H1 (cell line): ENCODE measurements around the gene VEGFD. TPM values are rescaled to one million over a fixed set of nuclear protein-coding genes. Genes with fewer than 3 reads are reported as not detected.

Source experiments
- SUZ12 ChIP-seq: fragments of 200-600 bp; sonication (generic); IDR thresholded peaks from 2 replicates; pipeline ENCODE4 v1.6.1; 2012; ENCODE audit warnings: mild to moderate bottlenecking, inconsistent platforms, low read length, moderate library complexity, mixed read lengths
- polyA plus RNA-seq, 7 experiments: library from polyadenylated mRNA; depleted of rRNA in 3 of 7; stranded (reverse) in 5 of 7; unstranded in 2 of 7; fragments of >200 nt in 5 of 7; fragments of 200-250 nt in 2 of 7; gene quantifications; 1 replicate in 5 of 7; 2 replicates in 1 of 7; 4 replicates in 1 of 7; pipeline versions ENCODE4 v1.2.1 to v1.2.3, GENCODE V29; 2011 to 2013; ENCODE audit warnings: missing spikeins in 2 of 7, mixed read lengths in 2 of 7
- total RNA-seq: library from RNA; stranded (reverse); fragmentation: NEBNext Ultra II Directional; extraction: Animal tissue kit (Norgen Biotek cat#: 25700); gene quantifications from 2 replicates; pipeline ENCODE4 v1.2.1, GENCODE V29; 2021
- TF ChIP-seq, protein P1 (sequence below): fragments of 300-600 bp; sonication (generic); IDR thresholded peaks from 2 replicates; pipeline ENCODE4 v1.7.1; 2012; ENCODE audit warnings: low read length, moderate library complexity, mild to moderate bottlenecking, inconsistent platforms; ENCODE audit not compliant: insufficient replicate concordance

Gene VEGFD
- total and polyA plus RNA-seq, 2 of the 8 experiments (the other 6 are each of a cell fraction or from before 2014, with no cell fraction given): 0.06 TPM; not detected in 1

DNA sequence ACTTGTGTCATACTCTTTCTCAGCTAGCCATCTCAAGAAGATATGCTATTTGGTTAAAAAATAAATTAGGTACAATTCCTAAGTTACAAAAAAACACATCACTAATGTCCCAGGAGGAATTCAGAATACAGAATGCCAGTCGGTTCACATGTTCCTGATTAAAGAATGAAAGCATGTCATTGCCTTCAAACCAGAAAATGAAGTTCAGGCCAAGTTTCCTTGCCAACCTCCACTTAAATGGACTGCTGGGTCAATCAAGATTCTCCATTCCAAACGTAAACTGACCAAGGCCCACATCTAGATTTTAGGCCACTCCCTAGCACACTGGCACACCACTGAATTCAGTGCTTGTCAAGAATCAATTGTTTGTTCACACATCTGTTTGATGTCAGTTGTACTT lies 55.4 kb downstream of the VEGFD start (continued):
- TF ChIP-seq, protein P1, sequence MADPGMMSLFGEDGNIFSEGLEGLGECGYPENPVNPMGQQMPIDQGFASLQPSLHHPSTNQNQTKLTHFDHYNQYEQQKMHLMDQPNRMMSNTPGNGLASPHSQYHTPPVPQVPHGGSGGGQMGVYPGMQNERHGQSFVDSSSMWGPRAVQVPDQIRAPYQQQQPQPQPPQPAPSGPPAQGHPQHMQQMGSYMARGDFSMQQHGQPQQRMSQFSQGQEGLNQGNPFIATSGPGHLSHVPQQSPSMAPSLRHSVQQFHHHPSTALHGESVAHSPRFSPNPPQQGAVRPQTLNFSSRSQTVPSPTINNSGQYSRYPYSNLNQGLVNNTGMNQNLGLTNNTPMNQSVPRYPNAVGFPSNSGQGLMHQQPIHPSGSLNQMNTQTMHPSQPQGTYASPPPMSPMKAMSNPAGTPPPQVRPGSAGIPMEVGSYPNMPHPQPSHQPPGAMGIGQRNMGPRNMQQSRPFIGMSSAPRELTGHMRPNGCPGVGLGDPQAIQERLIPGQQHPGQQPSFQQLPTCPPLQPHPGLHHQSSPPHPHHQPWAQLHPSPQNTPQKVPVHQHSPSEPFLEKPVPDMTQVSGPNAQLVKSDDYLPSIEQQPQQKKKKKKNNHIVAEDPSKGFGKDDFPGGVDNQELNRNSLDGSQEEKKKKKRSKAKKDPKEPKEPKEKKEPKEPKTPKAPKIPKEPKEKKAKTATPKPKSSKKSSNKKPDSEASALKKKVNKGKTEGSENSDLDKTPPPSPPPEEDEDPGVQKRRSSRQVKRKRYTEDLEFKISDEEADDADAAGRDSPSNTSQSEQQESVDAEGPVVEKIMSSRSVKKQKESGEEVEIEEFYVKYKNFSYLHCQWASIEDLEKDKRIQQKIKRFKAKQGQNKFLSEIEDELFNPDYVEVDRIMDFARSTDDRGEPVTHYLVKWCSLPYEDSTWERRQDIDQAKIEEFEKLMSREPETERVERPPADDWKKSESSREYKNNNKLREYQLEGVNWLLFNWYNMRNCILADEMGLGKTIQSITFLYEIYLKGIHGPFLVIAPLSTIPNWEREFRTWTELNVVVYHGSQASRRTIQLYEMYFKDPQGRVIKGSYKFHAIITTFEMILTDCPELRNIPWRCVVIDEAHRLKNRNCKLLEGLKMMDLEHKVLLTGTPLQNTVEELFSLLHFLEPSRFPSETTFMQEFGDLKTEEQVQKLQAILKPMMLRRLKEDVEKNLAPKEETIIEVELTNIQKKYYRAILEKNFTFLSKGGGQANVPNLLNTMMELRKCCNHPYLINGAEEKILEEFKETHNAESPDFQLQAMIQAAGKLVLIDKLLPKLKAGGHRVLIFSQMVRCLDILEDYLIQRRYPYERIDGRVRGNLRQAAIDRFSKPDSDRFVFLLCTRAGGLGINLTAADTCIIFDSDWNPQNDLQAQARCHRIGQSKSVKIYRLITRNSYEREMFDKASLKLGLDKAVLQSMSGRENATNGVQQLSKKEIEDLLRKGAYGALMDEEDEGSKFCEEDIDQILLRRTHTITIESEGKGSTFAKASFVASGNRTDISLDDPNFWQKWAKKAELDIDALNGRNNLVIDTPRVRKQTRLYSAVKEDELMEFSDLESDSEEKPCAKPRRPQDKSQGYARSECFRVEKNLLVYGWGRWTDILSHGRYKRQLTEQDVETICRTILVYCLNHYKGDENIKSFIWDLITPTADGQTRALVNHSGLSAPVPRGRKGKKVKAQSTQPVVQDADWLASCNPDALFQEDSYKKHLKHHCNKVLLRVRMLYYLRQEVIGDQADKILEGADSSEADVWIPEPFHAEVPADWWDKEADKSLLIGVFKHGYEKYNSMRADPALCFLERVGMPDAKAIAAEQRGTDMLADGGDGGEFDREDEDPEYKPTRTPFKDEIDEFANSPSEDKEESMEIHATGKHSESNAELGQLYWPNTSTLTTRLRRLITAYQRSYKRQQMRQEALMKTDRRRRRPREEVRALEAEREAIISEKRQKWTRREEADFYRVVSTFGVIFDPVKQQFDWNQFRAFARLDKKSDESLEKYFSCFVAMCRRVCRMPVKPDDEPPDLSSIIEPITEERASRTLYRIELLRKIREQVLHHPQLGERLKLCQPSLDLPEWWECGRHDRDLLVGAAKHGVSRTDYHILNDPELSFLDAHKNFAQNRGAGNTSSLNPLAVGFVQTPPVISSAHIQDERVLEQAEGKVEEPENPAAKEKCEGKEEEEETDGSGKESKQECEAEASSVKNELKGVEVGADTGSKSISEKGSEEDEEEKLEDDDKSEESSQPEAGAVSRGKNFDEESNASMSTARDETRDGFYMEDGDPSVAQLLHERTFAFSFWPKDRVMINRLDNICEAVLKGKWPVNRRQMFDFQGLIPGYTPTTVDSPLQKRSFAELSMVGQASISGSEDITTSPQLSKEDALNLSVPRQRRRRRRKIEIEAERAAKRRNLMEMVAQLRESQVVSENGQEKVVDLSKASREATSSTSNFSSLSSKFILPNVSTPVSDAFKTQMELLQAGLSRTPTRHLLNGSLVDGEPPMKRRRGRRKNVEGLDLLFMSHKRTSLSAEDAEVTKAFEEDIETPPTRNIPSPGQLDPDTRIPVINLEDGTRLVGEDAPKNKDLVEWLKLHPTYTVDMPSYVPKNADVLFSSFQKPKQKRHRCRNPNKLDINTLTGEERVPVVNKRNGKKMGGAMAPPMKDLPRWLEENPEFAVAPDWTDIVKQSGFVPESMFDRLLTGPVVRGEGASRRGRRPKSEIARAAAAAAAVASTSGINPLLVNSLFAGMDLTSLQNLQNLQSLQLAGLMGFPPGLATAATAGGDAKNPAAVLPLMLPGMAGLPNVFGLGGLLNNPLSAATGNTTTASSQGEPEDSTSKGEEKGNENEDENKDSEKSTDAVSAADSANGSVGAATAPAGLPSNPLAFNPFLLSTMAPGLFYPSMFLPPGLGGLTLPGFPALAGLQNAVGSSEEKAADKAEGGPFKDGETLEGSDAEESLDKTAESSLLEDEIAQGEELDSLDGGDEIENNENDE: no peak
- no peak for TF ChIP-seq SUZ12
